Measurements from ENCODE around the gene STAMBP. TPM values are rescaled to one million over a fixed set of nuclear protein-coding genes. Genes with fewer than 3 reads are reported as not detected.

Gene STAMBP
- total and polyA plus RNA-seq, 2 of the 4 experiments (the other 2 are of a cell fraction), result 29.7 to 38.7 TPM

DNA sequence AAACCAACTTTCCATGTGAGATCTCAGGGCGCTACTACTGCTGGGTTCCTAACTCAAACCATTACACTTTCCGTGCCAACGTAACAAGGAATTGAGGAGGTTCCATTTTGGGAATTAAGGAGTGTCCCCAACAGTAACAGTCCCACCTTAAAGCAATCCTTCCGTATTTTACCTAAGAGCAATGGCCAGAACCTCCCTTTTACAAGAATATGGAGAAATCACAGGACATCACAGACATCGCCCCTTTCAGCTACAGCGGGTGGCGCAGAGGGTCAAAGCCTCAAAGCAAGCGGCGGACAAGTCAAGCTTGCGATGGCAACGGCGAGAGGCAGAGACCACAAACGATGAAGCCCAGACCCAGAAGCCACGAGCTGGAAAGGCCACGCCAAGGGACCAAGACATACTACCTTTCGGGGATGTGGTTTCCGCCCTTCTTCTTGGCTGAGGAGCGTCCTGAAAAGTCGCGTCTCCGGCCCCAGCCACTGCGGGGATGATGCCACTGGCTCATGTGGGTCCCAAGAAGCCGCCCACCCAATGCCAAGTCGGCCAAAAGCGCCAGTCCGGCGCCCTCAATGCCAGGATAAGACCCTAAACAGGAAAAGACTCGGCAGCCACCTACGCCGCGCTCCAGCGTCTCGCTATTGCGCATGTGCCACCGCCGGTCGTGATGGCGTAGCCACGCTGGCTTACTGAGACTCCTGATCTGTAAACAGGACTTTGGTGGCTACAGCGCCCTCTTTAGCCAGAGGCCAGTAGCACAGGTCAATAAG, 49.1 kb upstream of the STAMBP start, which contains the start of gene DUSP11 (continued):
- TF ChIP-seq RFX5 (IDR thresholded peaks at IDR 0.05; ENCODE audit: low read depth, low read length) (no peak), NFE2L2 (IDR thresholded peaks at IDR 0.05; ENCODE audit: low read depth, low read length) (no peak)

DNA sequence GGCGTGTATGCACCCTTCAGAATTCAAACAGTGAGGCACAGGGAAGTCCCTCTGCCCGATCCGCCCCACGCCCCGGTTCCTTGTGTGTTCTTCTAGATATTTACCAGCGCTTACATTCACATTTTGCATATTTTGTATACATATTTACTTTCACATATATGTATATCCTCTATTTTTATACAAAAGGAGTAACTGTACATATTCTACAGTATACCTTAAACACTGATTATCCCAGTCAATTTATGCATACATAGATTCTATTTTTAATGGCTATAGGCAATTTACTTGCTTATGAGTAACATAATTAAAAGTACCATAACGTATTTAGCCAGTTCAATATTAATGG, 48.6 kb upstream of the STAMBP start:
- CTCF ChIA-PET, result no interaction called here
- H3K9me1 ChIP-seq (ENCODE audit: insufficient read depth, low read length), result 0 out of 2 replicates have a peak, but pooled peaks cover 3% of the 10 kb centered on the region
- no peaks in the 10 kb centered on the region for H3K27me3 ChIP-seq (ENCODE audit: control insufficient read depth, insufficient read depth, low read length)
- H2BK120ac ChIP-seq (ENCODE audit: low read depth, low read length), result no peak overlapping the region
- H3K56ac ChIP-seq (ENCODE audit: extremely low read depth, insufficient read depth, low read length), result no peak overlapping the region
- peaks cover 5% of the 10 kb centered on the region; the same call in 1 of the 2 replicates for H3K4me1 ChIP-seq (ENCODE audit: control insufficient read depth, insufficient read depth, low read length)
- H3K23ac ChIP-seq (ENCODE audit: low read depth, low read length), result no peak overlapping the region
- H2BK20ac ChIP-seq (ENCODE audit: low read depth, low read length), result no peak overlapping the region
- H3K14ac ChIP-seq (replicated peaks; ENCODE audit: low read depth, low read length), result no peak overlapping the region
- WGBS, 2 experiments (ENCODE audit: extremely low coverage in 2 of 2, insufficient read length in 1 of 2), result no CpG with 5 or more reads among the region's 7 CpGs
- H3K18ac ChIP-seq (ENCODE audit: low read depth, low read length), result no peak overlapping the region
- H3K79me1 ChIP-seq (ENCODE audit: low read depth in 1 of 2, low read length in 2 of 2), result peaks cover 10 to 29% of the 10 kb centered on the region in 2 experiments; a peak in 2 of 4 replicates
- H2AK9ac ChIP-seq (replicated peaks; ENCODE audit: low read depth, low read length, poor library complexity), result no peak overlapping the region
- H3K4me3 ChIP-seq (ENCODE audit: insufficient read depth, low read depth, low read length), result no peak overlapping the region
- peak overlapping the region in 1 of 2 experiments; percentile 56; a peak in 1 of 4 replicates for H4K8ac ChIP-seq (ENCODE audit: low read depth in 2 of 2, low read length in 2 of 2)
- intact Hi-C loops (cut with micrococcal nuclease), result no loop called here
- BruUV-seq (replicated peaks), result no TSS peak
- peaks cover 3% of the 10 kb centered on the region; the same call in 1 of the 2 replicates for H4K20me1 ChIP-seq (ENCODE audit: insufficient read depth, low read length)
- DNase-seq (no peak), ATAC-seq (ENCODE audit: low read depth) (no peak)
- POLR2A ChIA-PET (ENCODE audit: unreplicated experiment), result no interaction called here
- no peak overlapping the region; the same call in 1 of the 2 replicates for H3K4me2 ChIP-seq (ENCODE audit: low read depth, low read length)
- in situ Hi-C loops (cut with MboI; ENCODE audit: low sequenced_read_pairs), result no loop called here
- H3K9me3 ChIP-seq (ENCODE audit: control insufficient read depth, insufficient read depth, low read length), result no peaks in the 10 kb centered on the region
- dilution Hi-C loops (cut with HindIII; ENCODE audit: low sequenced_read_pairs, unreplicated experiment), result no loop called here
- H2AK5ac ChIP-seq (ENCODE audit: low read depth, low read length), result no peak overlapping the region
- H2BK15ac ChIP-seq (ENCODE audit: low read depth, low read length), result no peak overlapping the region
- no peak overlapping the region for H2BK5ac ChIP-seq (ENCODE audit: low read depth, low read length, poor library complexity, severe bottlenecking)
- no peak overlapping the region for H3K27ac ChIP-seq (ENCODE audit: insufficient read depth, low read length)
- peaks cover 9% of the 10 kb centered on the region for H3K36me3 ChIP-seq (ENCODE audit: control insufficient read depth, insufficient read depth, low read length)
- TF ChIP-seq CEBPB (IDR thresholded peaks at IDR 0.05; ENCODE audit: low read depth, low read length), result no peak
- no peak for TF ChIP-seq MAFK (IDR thresholded peaks at IDR 0.05; ENCODE audit: low read depth, low read length)
- no peak for TF ChIP-seq MXI1 (IDR thresholded peaks at IDR 0.05; ENCODE audit: borderline replicate concordance, low read depth, low read length)
- no peak for TF ChIP-seq NFE2L2 (IDR thresholded peaks at IDR 0.05; ENCODE audit: low read depth, low read length)
- TF ChIP-seq, protein P1, sequence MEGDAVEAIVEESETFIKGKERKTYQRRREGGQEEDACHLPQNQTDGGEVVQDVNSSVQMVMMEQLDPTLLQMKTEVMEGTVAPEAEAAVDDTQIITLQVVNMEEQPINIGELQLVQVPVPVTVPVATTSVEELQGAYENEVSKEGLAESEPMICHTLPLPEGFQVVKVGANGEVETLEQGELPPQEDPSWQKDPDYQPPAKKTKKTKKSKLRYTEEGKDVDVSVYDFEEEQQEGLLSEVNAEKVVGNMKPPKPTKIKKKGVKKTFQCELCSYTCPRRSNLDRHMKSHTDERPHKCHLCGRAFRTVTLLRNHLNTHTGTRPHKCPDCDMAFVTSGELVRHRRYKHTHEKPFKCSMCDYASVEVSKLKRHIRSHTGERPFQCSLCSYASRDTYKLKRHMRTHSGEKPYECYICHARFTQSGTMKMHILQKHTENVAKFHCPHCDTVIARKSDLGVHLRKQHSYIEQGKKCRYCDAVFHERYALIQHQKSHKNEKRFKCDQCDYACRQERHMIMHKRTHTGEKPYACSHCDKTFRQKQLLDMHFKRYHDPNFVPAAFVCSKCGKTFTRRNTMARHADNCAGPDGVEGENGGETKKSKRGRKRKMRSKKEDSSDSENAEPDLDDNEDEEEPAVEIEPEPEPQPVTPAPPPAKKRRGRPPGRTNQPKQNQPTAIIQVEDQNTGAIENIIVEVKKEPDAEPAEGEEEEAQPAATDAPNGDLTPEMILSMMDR (conservative IDR thresholded peaks at IDR 0.05; ENCODE audit: low read depth, low read length), result no peak
- TF ChIP-seq RCOR1 (IDR thresholded peaks at IDR 0.05; ENCODE audit: insufficient replicate concordance, low read length), result no peak
- no peak overlapping the region for H3K4ac ChIP-seq (ENCODE audit: low read depth, low read length)
- H3K9ac ChIP-seq (ENCODE audit: low read depth, low read length), result no peak overlapping the region
- H2AFZ ChIP-seq (replicated peaks; ENCODE audit: low read length, poor library complexity), result peak overlapping the region; percentile 98
- no peak overlapping the region for H4K5ac ChIP-seq (ENCODE audit: low read depth, low read length)
- no peak overlapping the region for H4K91ac ChIP-seq (ENCODE audit: insufficient read depth, low read depth, low read length)

All from IMR-90 (cell line).